GM21526 (cell line): ENCODE measurements around the gene YWHAG.
"Not testable (repeated sequence)": the region's sequence is repeated elsewhere in the genome, so short reads cannot be mapped to it uniquely, and the experiment has no call there.

Experiments used
- ATAC-seq: cut with Tn5 transposase; IDR thresholded peaks from one replicate; pipeline ENCODE4 v1.9.1; 2021; ENCODE audit warnings: moderate library complexity; ENCODE audit not compliant: unreplicated experiment, low FRiP score

YWHAG gene

DNA sequence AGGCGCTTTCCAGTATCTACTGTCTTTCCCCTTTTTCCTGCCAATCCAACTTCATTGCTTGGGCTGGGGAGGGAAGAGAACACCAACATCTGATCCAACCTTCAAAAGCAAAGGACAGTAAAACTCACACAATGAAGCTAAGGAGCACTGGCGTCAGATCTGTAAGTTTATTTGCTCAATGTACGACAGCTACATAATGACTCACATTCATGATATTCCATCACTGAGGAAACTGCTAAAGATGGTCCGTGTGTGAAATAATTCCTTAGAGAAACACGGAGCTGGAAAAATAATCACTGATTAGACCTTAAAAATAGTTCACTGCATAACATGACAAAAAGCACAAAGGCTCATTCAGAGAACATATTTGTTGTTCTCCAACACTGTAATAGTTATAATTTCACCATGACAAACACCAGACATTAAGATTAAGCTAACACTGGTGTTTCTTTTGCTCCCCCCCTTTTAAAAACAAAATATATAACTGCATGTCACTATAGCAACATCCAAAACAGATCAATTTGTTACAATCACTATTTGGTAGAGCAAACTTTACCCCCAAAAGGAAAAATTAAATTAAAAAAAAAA is 32.1 kb downstream of the YWHAG start:
- ATAC-seq = no peak

DNA sequence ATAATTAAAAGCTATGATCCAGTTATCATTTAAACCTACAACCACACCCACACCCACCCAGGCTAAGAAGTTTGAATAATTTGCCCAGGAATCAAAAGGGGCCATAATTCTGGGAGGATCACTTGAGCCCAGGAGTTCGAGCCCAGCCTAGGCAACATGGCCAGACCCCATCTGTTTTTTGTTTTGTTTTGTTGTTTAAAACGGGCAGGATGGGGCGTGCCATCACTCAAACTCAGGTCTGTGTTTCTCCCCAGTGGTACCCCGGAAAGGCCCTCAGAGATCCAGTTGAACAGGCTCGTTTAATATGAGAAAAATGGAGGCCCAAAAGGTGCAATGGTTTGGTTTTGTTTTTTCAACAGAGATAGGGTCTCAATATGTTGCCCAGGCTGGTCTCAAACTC is 33.0 kb downstream of the YWHAG start:
- no peak for ATAC-seq

GRCh38 chr7:76325092-76325491 is 33.7 kb downstream of the YWHAG start:
- no peak for ATAC-seq

GRCh38 chr7:76318488-76319353 is 40.1 kb downstream of the YWHAG start:
- ATAC-seq = peak; percentile 41

GRCh38 chr7:76317782-76318487 is 40.9 kb downstream of the YWHAG start:
- peak; percentile 88 for ATAC-seq

DNA sequence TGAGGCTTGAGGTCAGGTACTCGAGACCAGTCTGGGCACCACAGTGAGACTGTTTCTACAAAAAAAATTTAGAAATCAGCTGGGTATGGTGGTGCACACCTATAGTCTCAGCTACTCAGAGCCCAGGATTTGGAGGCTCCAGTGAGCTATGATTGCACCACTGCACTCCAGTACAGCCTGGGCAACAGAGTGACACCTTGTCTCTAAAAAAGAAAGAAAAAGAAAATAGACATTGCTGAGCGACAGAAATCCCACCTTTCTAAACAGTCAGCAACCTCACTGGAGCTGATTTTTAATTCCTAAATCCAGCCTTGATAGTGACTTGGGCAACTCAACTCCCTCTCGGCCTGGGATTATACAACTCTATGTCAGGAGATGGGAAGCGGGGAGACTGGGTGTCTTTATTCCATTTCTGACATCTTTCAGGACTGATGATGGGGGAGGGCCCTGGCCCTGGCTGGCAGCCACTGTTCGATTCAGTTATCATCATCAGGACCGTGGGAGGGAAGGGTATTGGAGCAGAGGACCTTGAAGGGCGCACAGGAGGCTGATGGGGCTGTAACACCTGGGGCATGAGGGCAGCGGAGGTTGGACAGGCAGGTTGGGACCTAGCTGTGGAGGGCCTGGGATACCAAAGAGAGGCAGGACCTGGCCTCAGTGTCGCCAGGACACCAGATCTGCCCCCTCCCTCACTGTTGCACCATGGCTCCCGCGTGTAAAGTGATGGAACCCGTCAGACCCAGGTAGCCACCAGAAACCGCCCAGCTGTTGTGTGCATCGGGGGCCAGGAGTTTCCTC is 41.6 kb downstream of the YWHAG start:
- ATAC-seq = no peak

DNA sequence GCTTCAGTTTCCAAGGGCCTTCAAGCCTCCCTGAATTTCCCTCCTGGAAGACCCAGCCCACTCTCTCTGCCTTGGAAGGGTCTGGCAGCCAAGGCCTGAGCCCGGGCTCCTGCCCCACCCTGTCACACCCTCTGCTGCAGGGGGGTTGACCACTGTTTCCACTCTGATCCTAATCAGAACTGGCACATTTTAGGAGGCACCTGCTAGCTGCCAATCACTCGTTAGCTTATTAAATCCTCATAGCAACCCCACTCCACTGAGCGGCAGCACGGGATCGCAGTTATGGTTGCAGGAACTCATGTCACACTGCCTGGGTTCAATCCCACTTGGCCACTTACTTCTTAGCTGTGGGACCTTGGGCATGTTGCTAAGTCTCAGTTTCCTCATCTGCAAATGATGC is 43.4 kb downstream of the YWHAG start:
- no peak for ATAC-seq

DNA sequence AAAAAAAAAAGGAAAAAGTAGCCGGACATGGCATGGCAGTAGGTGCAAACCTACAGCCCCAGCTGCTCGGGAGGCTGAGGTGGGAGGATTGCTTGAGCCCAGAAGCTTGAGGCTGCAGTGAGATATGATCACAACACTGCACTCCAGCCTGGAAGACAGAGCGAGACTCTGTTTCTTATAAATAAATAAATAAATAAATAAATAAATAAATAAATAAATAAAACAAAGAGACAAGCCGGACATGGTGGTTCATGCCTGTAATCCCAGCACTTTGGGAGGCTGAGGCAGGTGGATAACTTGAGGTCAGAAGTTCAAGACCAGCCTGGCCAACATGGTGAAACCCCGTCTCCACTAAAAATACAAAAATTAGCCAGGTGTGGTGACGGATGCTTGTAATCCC is 44.1 kb downstream of the YWHAG start:
- not testable (repeated sequence) for ATAC-seq

DNA sequence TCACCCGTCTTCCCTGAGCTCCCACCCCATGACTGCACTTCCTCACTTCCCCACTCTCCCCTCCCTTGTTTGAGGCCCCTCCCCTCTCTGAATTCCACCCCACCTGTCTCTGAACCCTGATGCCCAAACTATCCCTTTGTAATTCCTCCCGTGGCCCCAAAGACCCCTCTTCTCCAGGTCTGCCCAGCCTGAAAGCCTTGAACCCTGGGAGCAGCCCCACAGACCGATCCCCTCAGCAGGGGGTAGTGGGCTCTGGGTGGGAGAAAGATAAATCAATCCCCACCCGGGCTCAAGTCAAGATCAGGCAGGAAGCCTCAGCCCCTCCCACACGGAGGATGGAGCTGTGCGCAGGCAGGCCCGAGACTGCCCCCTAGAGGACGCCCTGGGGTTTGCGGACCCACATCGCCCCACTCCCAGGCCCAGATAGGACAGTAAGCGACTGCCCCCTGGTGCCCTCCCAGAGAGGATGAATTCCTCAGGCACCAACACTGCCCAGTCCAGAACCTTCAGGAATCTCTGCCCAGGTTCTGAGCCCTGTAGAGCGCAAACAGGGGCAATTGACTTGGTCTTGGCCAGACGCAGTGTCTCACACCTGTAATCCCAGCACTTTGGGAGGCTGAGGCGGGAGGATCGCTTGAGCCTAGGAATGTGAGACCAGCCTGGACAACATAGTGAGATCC is 44.6 kb downstream of the YWHAG start:
- ATAC-seq = peak; percentile 42

DNA sequence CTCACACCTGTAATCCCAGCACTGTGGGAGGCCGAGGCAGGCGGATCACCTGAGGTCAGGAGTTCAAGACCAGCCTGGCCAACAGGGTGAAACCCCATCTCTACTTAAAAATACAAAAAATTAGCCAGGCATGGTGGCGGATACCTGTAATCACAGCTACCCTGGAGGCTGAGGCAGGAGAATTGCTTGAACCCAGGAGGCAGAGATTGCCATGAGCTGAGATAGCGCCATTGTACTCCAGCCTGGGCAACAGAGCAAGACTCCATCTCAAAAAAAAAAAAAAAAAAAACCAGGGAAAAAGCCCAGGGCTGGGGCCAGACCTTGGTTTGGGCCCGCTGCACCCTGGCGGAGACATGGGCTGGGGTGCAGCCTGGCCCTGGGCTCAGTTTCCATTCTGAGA is 47.0 kb downstream of the YWHAG start:
- ATAC-seq = not testable (repeated sequence)

- ATAC-seq = no peak
Measured at GRCh38 chr7:76310102-76310957, 48.5 kb downstream of the YWHAG start.

- ATAC-seq = not testable (repeated sequence)
Measured at GRCh38 chr7:76309341-76310101, 49.3 kb downstream of the YWHAG start.

DNA sequence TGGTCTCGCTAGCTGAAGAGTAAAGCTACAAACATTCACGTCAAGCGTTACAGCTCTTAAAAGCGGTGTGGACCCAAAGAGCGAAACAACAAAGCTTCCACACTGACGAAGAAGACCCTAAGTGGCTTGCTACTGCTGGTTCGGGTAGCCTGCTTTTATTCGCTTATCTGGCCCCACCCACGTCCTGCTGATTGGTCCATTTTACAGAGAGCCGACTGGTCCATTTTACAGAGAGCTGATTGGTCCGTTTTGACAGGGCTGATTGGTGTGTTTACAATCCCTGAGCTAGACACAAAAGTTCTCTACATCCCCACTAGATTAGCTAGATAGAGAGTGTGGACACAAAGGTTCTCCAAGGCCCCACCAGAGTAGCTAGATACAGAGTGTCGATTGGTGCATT is 49.9 kb downstream of the YWHAG start:
- not testable (repeated sequence) for ATAC-seq

GRCh38 chr7:76304888-76305375 is 53.9 kb downstream of the YWHAG start:
- no peak for ATAC-seq

DNA sequence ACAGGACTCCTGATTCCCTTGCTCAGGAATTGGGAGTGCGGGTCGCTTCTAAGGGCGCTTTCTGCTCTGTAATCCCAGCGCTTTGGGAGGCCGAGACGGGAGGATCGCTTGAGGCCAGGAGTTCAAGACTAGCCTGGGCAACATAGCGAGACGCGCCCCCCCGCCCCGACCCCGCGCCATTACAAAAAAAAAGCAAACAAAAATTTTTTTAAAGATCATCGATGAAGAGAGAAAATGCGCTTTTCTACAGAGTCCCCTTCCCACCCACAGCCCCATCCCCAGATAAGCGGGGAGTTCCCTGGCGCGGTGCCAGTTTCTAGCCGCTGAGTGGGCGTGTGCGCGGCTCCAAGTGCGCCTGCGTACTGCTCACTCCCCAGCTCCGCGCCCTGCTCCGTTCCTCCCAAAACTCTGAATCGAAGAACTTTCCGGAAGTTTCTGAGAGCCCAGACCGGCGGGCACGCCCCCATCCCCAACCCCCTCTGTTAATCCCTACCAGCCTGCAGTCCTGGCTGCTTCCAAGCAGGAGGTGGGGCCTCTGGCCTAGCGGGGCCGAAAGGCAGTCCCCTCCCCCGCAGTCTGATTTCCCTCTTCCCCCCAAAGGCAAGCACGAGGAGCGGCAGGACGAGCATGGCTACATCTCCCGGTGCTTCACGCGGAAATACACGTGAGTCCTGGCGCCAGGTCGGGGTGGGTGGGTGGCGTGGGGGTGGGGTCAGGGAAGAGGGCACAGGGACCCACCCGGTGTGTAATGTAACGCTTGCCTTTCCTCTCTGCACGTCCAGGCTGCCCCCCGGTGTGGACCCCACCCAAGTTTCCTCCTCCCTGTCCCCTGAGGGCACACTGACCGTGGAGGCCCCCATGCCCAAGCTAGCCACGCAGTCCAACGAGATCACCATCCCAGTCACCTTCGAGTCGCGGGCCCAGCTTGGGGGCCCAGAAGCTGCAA is 55.3 kb downstream of the YWHAG start:
- no peak for ATAC-seq

GRCh38 chr7:76302347-76303201 is 56.2 kb downstream of the YWHAG start, which contains the start of gene HSPB1:
TSS of gene HSPB1 (plus strand) at chr7:76302673. CDS start at chr7:76302713, 40 bp downstream.
- ATAC-seq = peak; percentile 48
